ENCODE measurements around the gene DNAJB6. TPM values are rescaled to one million over a fixed set of nuclear protein-coding genes. Genes with fewer than 3 reads are reported as not detected.

The DNAJB6 gene
- polyA plus RNA-seq, 1 donor: 121 TPM

DNA sequence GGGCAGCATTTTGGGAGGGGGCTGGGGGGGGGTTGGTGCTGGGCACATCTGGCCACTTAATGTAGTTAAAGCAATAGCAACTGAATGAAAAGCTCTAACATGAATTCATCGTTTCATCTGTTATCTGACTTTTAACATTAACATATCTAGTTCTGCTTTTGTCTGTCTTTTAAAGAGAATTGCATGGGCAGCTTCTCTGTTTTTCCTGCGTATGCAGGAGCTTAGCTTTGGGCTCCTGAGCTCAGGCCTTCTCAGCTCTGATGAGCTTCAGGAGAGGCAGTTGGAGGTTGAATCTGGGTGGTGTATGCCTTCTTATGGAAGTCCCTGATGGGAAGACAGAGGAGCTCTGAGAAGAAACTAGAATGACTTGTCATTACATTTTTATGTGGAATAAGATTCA is 58.4 kb downstream of the DNAJB6 start:
- DNase-seq (ENCODE audit: low read depth): no peak

- no peak for DNase-seq (ENCODE audit: low read depth)
Measured at GRCh38 chr7:157396316-157397035, 59.7 kb downstream of the DNAJB6 start.

GRCh38 chr7:157397036-157397720 is 60.4 kb downstream of the DNAJB6 start:
- DNase-seq (ENCODE audit: low read depth): no peak

GRCh38 chr7:157397731-157398691 is 61.2 kb downstream of the DNAJB6 start:
- DNase-seq (ENCODE audit: low read depth): no peak

DNA sequence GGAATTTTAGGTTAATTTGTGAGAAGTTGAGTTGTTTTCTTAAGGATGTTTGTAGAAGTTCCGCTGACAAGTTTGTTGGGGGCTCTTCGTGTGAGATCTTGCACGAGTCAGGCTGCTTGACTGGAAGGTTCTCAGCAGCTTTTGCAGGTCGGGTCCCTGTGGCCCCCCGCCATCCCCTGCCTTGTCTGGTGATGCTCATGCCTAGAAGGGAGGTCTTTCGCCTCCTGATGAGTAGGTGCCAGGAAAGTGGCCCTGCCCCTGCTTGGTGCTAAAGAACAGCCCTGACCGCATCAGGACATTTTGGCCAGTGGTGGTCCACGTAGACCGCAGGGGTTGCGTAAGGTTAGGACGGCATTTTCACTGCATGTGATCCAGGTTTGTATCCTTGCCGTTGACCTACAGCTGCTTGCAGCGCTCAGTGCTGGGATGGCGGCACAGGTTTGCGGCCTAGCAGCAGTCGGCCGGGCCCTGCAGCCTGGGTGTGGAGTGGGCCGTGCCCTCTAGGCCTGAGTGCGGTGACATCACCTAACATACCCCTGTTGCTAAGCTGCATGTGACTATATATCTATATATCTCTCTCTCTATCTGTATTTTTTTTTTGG is 62.4 kb downstream of the DNAJB6 start:
- DNase-seq (ENCODE audit: low read depth): no peak

- DNase-seq (ENCODE audit: low read depth): no peak
Measured at GRCh38 chr7:157400171-157400860, 63.5 kb downstream of the DNAJB6 start.

DNA sequence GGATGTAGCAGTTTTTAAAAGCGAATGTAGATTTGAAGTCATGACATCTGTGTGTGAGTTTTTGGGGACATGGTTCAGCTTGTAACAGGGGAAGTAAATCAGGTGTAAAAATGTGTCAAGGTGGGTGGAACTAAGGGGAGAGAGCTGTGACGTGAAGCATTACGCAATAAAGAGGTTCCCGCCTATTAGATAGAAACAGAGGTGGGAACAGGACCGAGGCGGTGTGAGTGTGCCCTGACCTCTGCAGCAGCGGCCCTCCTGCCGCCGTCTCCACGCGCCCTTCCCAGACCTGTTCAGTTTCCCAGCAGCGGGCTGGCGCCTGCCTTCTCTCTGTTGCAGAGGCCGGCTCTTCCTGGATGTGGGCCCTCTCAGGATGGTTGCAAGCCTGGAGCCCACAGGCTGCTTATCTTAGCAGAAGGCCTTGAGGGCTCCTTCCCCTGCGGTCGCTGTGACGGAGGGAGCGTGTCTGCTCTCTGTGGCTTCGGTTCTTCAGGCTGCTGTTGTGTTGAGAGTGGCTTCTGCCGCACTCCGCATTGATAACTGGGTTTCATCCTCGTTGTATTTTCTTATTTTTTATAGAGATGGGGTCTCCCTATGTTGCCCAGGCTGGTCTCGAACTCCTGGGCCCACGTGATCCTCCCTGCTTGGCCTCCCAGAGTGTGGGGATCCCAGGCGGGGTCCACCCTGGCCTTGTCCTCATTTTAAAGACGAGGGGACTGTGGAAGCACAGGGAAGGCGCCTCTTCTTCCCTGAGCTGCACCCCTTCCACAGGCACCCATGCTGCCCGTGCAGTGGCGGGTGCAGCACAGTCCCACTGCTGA is 65.0 kb downstream of the DNAJB6 start:
- no peak for DNase-seq (ENCODE audit: low read depth)

- DNase-seq (ENCODE audit: low read depth): no peak
Measured at GRCh38 chr7:157402388-157402703, 65.5 kb downstream of the DNAJB6 start.

DNA sequence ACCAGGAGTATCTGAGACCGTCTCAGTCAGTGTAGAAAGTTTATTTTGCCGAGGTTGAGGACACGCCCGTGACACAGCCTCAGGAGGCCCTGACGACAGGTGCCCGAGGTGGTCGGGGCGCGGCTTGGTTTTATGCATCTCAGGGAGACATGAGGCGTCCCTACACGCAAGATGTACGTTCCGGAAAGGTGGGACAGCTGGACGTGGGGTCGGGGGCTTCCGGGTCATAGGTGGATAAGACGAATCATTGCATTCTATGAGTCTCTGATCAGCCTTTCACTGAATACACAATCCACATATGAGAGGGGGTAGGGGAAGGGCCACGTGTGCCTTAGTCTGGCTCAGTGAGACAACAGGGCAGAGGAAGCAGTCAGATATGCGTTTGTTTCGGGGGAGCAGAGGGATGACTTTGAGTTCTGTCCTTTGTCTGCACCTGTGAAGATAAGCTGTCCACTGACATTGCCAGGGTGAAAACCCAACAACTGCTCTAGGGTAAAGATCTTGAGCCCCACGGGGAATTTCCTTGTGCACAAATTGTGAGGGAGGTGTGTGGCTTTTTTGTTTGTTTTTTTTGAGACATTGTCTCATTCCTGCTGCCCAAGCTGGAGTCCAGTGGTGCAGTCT is 66.2 kb downstream of the DNAJB6 start:
- no peak for DNase-seq (ENCODE audit: low read depth)

- no peak for DNase-seq (ENCODE audit: low read depth)
Measured at GRCh38 chr7:157403646-157404401, 67.0 kb downstream of the DNAJB6 start.

DNA sequence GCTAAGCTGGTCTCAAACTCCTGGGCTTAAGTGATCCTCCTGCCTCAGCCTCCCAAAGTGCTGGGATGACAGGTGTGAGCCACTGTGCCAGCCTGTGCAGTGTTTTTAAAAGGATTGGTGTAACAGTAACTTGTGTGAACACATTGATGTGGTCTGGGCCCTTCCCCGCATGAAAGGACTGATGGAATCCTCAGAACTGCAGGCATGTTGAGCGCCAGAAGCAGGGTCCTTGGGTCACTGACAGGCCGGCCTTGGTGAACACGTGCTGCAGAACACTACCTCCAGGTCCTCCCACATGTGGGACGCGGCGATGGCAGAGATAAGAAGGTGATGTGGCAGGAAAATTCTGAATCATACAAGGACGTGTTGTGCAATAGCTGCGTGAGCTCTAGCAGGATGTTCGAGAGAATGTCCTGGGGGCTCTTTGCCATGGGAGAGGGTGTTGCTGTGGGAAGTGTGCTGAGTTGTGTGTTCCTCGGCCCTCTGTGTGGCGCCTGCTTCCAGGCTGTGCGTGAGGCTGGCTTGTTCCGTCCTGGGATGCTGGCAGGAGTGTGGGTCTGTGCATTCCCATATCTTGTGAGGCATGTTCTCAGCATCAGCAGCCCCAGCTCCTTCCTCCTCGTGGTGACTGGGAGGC is 68.2 kb downstream of the DNAJB6 start:
- DNase-seq (ENCODE audit: low read depth): no peak

DNA sequence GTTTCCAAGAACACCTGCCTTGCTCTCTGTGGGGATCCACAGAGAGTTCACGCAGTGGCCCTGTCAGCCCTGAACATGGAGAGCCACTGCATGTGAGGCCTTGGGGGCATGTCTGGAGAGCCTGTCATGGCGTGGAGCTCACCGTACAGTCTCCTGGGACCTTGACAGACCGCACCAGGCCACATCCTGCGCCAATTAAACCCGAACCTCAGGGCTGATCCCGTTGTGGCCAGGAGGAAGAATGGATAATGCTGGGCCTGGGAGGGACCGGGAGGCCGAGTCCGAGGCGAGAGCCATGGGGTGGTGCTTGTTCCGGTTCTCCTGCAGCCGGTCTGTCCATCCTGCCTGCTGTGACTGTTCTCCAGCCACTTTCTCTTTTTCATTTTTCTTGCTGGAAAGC is 68.7 kb downstream of the DNAJB6 start:
- DNase-seq (ENCODE audit: low read depth): no peak

DNA sequence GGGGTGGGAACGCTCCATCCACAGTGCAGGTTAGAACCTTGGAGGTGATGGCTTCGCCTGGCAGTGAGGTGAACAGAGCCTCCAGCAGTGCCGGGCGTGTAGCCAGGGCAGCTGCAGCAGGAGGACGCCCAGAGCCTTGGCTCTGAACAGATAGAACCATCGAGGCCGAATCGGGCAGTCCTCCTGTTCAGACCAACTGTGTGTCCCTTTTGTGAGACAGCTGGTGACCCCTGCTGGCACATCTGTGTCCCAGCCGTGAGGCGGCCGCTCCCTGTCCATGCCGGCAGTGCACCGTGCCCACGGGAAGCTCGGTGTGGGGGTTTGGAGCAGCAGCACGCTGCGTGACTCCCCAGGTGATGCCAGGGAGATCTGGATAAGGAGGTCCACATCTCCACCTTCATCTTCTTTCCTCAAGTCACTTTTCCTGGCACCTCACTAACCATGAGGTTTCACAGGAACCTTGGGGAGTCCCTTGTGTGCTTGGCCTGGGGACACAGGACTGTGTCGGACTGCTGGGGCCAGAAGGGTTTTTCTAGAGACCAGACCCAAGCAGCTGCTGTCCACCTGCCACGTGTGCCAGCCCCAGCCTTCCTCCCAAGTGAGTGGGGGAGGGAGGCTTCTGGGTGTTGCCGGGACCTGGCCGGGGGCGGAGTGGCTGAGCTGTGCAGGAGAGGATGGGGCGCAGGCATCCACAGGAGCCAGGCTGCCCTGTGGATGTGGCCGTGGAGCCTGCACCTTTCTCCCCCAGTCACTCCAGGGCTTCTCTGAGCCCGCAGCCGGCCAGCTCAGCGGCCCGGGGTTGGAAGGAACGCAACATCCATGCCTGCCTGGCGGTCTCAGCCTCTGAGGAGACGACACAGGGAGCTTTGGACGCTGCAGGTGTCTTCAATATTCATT is 69.4 kb downstream of the DNAJB6 start:
- DNase-seq (ENCODE audit: low read depth): no peak

DNA sequence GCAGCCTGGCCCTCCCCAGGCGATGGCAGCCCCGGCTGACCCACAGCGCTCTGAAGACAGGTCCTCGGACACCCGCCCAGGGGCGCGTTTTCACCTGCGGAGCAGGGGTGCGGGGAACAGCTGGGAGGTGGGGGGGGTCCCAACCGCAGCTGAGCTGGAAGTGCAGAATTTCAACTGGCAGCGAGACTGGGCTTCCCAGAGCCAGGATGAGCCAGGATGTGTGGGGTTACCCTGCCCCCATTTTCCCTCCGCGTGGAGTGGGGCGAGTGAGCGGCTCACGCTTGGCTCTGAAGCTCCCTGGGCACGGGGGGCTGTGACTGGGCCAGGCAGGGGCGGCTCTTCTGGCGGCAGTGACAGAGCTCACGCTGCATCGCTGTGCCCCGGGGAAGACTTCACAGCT is 70.2 kb downstream of the DNAJB6 start:
- DNase-seq (ENCODE audit: low read depth): no peak

DNA sequence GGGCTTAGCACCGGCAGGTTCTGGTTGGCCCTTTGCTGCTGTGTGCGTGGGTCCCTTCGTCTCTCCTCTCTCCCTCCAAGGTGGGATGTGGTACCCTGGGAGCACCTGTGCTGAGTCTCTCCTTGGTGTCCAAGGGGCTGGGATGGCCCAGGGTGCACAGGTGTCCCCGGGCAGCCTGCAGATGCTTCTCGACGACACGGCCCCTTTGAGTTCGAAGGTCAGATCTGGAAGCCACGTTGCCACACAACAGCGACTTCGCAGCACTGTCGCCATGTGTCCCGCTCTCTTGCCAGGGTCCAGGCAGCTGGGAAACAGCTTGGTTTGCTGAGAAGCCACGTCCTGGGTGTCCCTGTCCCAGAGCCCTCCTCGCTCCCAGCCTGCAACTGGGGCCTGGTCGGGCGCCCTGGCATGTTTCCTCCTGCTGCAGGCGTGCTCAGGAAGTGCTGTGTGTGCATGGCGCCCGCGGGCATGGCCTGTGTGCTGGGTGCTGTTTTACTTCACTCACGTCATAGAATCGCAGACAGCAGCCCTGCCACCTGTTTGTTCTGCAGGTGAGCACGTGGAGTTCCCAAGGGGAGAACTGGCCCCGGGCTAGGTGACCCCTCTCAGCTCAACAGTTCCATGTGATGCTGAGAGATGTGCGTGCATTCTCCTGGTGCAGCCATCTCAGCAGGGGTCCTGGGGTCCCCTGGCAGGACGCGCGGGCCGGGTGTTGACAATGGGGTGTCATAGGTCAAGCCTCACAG is 70.9 kb downstream of the DNAJB6 start:
- no peak for DNase-seq (ENCODE audit: low read depth)

DNA sequence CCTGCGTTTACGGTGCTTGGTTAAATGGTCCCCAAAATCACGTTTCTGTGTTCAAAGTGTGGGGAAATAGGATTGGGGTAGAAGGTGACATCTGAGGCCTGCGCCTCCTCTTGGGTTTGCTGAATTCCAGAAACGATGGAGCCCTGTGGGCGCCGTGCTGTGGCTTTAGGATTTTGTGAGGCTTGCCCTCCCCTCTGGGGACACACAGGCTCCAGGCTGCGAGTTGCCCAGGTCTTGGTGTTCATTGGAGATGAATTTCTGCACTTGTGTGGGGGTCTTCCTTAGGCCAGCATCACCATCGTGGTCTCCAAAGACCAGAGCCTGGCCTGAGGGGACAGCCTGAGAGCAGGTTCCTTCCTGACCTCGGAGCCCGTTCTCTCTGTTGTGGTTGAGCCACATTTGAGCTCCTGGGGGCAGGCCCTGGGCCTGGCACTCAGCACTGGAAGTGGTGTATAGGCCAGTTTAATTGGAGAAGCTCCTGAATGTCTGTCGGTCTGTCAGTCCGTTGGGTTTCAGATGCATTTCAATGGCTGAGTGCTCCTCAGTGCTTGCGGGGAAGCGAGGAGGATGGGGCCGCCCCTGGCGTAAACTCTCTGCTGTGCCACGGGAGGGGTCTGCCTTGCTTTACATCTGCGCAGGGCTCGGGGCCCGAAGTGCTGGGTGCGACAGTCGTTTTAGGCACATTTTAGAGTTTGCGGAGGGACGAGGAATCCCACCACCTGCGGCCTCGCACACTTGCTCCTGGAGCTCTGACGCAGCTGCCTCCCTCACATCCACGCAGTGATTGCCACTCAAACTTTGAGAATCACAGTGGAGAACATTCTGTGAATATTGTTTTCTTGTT is 71.7 kb downstream of the DNAJB6 start:
- DNase-seq (ENCODE audit: low read depth): no peak

Measured in forelimb muscle (tissue), 1 donor.